ENCODE measurements around the gene TUBB4A. TPM values are rescaled to one million over a fixed set of nuclear protein-coding genes. Genes with fewer than 3 reads are reported as not detected.

TUBB4A gene
- total RNA-seq, 1 experiment from 2014 or later = 18.5 TPM

DNA sequence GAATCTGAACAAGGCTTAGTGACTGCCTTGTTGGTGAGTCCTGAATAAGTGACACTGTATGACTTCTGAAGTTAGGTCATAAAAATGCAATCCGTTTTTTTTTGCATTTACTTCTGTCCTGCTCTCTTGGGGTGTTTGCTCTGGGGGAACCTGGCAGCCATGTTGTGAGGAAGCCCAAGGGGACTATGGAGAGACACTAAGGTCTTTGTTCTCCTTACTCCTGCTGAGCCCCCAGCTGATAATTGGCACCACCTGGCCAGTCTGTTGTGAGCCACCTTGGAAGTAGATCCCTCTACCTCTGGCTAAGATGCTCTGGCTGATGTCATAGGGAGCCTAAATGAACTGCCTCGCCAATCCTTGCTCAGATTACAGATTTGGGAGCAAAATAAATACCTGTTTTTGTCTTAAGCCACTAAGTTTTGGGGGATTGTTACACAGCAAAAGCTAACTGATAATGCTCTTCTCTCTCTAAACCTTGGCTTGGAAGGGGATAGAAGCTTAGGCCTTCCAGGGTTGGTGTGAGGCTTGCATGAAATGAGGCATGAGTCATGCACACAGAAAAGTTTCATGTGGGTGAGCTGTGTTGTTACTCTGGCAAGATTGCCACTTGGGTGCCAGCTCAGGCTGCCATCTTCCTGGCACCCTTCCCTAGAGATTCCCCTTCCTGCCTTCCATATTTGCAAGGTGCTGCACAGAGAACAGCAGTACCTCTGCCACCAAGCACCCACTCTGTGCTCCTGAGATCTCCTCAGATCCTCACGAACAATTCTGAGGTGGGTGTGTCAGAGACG lies 10.1 kb downstream of the TUBB4A start (continued):
- TF ChIP-seq ATF6 (CRISPR knock-in tag; IDR thresholded peaks at IDR 0.05) = no peak
- TF ChIP-seq, protein P1, sequence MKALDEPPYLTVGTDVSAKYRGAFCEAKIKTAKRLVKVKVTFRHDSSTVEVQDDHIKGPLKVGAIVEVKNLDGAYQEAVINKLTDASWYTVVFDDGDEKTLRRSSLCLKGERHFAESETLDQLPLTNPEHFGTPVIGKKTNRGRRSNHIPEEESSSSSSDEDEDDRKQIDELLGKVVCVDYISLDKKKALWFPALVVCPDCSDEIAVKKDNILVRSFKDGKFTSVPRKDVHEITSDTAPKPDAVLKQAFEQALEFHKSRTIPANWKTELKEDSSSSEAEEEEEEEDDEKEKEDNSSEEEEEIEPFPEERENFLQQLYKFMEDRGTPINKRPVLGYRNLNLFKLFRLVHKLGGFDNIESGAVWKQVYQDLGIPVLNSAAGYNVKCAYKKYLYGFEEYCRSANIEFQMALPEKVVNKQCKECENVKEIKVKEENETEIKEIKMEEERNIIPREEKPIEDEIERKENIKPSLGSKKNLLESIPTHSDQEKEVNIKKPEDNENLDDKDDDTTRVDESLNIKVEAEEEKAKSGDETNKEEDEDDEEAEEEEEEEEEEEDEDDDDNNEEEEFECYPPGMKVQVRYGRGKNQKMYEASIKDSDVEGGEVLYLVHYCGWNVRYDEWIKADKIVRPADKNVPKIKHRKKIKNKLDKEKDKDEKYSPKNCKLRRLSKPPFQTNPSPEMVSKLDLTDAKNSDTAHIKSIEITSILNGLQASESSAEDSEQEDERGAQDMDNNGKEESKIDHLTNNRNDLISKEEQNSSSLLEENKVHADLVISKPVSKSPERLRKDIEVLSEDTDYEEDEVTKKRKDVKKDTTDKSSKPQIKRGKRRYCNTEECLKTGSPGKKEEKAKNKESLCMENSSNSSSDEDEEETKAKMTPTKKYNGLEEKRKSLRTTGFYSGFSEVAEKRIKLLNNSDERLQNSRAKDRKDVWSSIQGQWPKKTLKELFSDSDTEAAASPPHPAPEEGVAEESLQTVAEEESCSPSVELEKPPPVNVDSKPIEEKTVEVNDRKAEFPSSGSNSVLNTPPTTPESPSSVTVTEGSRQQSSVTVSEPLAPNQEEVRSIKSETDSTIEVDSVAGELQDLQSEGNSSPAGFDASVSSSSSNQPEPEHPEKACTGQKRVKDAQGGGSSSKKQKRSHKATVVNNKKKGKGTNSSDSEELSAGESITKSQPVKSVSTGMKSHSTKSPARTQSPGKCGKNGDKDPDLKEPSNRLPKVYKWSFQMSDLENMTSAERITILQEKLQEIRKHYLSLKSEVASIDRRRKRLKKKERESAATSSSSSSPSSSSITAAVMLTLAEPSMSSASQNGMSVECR (CRISPR knock-in tag; IDR thresholded peaks at IDR 0.05; ENCODE audit: borderline replicate concordance) = no peak

- peaks cover 17% of the 10 kb centered on the region for H3K27me3 Mint-ChIP-seq (ENCODE audit: low read depth)
- H3K4me1 Mint-ChIP-seq = no peaks in the 10 kb centered on the region
- H3K4me3 Mint-ChIP-seq = no peak overlapping the region
- peaks cover 11% of the 10 kb centered on the region for H3K9me3 Mint-ChIP-seq
- ATAC-seq (no peak), DNase-seq (ENCODE audit: low spot score) (no peak)
- no peak overlapping the region for H3K27ac Mint-ChIP-seq
- ChIA-PET CTCF (no interaction called here), POLR2A (interaction anchor here (0.6 kb wide), 1 partner anchor 90 kb away, joined by 3 read pairs; no protein-coding TSS in a partner anchor)
- no peak for TF ChIP-seq GRHL2 (CRISPR knock-in tag; IDR thresholded peaks at IDR 0.05; ENCODE audit: insufficient replicate concordance, severe bottlenecking)
- no peak for TF ChIP-seq TEAD4 (CRISPR knock-in tag; IDR thresholded peaks at IDR 0.05)
- TF ChIP-seq, protein P2, sequence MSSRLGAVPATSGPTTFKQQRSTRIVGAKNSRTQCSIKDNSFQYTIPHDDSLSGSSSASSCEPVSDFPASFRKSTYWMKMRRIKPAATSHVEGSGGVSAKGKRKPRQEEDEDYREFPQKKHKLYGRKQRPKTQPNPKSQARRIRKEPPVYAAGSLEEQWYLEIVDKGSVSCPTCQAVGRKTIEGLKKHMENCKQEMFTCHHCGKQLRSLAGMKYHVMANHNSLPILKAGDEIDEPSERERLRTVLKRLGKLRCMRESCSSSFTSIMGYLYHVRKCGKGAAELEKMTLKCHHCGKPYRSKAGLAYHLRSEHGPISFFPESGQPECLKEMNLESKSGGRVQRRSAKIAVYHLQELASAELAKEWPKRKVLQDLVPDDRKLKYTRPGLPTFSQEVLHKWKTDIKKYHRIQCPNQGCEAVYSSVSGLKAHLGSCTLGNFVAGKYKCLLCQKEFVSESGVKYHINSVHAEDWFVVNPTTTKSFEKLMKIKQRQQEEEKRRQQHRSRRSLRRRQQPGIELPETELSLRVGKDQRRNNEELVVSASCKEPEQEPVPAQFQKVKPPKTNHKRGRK (CRISPR knock-in tag; IDR thresholded peaks at IDR 0.05; ENCODE audit: borderline replicate concordance) = no peak
- TF ChIP-seq, protein P3, sequence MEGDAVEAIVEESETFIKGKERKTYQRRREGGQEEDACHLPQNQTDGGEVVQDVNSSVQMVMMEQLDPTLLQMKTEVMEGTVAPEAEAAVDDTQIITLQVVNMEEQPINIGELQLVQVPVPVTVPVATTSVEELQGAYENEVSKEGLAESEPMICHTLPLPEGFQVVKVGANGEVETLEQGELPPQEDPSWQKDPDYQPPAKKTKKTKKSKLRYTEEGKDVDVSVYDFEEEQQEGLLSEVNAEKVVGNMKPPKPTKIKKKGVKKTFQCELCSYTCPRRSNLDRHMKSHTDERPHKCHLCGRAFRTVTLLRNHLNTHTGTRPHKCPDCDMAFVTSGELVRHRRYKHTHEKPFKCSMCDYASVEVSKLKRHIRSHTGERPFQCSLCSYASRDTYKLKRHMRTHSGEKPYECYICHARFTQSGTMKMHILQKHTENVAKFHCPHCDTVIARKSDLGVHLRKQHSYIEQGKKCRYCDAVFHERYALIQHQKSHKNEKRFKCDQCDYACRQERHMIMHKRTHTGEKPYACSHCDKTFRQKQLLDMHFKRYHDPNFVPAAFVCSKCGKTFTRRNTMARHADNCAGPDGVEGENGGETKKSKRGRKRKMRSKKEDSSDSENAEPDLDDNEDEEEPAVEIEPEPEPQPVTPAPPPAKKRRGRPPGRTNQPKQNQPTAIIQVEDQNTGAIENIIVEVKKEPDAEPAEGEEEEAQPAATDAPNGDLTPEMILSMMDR (IDR thresholded peaks at IDR 0.05) = no peak
- TF ChIP-seq ZNF671 (CRISPR knock-in tag; IDR thresholded peaks at IDR 0.05) = no peak
- TF ChIP-seq ATF6 (CRISPR knock-in tag; IDR thresholded peaks at IDR 0.05) = no peak
- TF ChIP-seq, protein P4, sequence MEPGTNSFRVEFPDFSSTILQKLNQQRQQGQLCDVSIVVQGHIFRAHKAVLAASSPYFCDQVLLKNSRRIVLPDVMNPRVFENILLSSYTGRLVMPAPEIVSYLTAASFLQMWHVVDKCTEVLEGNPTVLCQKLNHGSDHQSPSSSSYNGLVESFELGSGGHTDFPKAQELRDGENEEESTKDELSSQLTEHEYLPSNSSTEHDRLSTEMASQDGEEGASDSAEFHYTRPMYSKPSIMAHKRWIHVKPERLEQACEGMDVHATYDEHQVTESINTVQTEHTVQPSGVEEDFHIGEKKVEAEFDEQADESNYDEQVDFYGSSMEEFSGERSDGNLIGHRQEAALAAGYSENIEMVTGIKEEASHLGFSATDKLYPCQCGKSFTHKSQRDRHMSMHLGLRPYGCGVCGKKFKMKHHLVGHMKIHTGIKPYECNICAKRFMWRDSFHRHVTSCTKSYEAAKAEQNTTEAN (CRISPR knock-in tag; IDR thresholded peaks at IDR 0.05) = no peak
- TF ChIP-seq, protein P5, sequence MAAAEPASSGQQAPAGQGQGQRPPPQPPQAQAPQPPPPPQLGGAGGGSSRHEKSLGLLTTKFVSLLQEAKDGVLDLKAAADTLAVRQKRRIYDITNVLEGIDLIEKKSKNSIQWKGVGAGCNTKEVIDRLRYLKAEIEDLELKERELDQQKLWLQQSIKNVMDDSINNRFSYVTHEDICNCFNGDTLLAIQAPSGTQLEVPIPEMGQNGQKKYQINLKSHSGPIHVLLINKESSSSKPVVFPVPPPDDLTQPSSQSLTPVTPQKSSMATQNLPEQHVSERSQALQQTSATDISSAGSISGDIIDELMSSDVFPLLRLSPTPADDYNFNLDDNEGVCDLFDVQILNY (CRISPR knock-in tag; IDR thresholded peaks at IDR 0.05) = no peak
- TF ChIP-seq GTF2I (CRISPR knock-in tag; conservative IDR thresholded peaks at IDR 0.05) = no peak
- TF ChIP-seq GABPB1 (CRISPR knock-in tag; IDR thresholded peaks at IDR 0.05) = no peak
- no peak for TF ChIP-seq USF2 (CRISPR knock-in tag; IDR thresholded peaks at IDR 0.05)
- H3K36me3 Mint-ChIP-seq = no peaks in the 10 kb centered on the region
These were observed 12.0 kb downstream of the TUBB4A start for GRCh38 chr19:6490134-6490533.
